NCI-H345 (cell line): ENCODE data around the gene DNAH9.

Source experiments
- DNase-seq: peaks from one replicate; lab custom pipeline; 2025; lab: John Stamatoyannopoulos, UW

The DNAH9 gene

DNA sequence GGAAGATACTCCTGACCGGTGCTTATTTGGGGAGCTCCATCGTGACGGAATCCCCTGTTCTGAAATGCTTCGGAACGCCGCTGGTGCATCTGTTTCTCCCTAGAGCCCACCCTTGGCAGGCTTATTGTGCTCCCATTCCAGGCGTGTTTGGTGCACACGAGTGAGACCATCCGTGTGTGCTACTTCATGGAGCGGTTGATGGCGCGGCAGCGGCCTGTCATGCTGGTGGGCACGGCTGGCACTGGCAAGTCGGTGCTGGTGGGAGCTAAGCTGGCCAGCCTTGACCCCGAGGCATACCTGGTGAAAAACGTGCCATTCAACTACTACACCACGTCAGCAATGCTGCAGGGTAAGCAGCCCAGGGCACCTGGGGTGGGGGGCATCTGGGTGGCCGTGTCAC is 170.7 kb downstream of the DNAH9 start:
- DNase-seq: no peak

DNA sequence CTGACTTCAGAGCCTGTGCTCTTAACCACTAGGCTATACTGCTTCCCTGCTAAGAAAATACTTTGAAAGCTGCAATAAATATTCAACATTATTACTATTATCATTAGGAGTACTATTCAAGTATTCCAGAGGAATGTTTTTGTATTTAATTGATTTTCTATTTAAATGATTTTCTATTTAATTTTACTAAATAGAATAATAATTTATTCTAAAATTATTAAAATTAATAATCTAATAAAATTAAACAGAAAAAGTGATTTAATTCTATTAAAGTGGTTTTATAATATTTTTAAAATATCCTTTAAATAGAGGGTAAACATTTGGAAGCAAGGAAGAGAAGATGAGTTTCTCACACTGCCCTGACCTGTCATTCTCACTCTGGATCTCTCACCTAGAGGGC is 173.8 kb downstream of the DNAH9 start:
- no peak for DNase-seq

GRCh38 chr17:11779892-11780291 is 181.6 kb downstream of the DNAH9 start:
- no peak for DNase-seq

GRCh38 chr17:11780621-11781020 is 182.4 kb downstream of the DNAH9 start:
- no peak for DNase-seq

DNA sequence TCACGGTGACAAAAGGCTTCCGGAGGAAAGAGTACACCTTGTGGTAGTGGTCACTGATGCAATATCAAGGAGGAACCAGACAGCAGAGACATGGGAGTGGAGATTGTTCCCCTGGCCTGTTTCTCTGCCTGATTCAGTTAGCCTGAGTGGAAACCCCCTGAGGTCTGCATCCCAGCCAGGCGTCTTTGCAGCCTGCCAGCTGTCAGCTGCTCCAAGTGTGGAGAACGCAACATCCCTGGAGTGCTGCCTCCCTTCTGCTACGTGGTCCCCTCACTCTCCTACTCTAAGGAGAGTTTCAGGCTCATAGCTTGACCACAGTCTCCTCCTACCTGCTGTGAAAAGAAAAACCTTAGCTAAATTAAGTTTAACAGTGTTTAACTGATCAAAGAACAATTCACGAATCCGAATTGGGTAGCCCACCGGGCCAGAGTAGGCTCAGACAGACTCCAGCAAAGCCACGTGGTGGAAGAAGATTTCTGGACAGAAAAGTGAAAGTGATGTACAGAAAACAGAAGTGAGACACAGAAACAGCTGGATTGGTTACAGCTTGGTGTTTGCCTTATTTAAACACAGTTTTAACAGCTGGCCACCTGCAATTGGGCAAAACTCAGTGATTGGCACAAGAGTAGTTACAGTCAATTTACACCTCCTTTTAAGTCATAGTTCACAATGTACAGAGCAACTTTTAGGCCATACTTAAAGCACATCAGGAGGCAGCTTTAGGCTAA is 188.6 kb downstream of the DNAH9 start:
- no peak for DNase-seq

- DNase-seq: no peak
These were observed 197.6 kb downstream of the DNAH9 start for GRCh38 chr17:11795906-11796305.

DNA sequence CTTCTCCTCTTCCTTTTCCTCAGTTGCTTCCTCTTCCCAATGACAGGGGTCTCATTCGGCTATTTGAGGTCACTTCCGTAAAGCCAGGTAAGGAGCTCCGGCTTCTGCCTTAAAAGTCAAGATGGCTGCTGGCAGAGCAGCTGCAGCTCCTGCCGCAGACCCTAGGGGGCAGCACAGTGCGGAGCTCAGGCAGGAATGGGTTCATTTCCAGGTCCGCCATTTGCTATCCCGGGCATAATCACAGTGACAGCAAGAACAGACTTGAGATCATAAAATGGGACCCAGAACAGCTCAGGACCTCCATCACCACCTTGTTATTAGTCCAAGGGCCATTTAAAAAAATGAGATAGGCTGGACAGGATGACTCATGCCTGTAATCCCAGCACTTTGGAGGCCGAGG is 199.5 kb downstream of the DNAH9 start:
- DNase-seq: no peak

DNA sequence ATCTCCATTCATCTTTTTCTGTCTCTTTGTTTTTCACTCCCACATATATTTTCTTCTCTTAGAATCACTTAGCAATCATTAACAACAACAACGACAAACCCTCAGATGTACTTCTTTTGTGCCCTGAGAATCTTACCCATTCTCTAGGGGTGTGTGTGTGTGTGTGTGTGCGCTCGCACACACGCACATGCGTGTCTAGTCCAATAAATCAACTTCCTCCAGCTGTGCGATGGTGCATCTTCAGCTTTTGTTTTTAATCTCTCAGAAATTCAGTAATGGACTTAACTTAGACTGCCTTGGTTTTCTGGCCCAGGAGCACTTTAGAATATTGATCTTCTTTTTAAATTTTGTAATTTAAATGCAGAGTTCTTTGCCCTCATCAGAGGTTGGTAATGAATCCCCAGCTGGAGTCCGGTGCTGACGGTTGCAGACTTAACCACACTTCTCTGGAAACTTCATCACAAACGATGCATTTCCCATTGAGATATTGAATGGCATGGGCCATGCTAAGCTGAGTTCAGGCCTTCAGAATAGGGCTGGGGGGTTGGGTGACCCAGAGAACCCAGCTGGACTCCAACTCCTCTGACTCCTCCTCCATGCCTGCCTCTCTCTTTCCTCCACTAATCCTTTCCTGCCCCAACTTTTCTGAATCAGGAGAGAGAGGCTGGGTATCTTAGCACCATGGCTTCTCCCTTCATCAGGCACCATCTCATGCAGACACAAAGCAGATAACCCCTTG is 205.1 kb downstream of the DNAH9 start:
- DNase-seq: no peak

DNA sequence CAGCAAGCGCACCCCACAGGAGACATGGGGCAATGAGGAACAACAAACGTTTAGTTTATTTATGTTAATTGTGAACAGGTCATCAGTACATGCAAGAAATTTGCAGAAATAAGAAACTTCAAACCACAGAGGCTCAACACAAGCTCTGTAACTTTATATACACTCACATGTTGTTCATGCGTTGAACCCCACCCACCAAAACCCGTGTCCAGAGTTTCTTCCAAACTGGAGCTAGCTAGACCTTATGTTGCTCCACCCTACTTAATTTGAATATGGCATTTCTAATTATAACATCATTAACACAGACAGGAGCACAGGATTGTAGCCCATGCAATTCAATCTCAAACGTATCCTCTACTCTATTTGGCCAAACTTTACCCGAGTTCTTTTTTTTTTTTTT is 206.9 kb downstream of the DNAH9 start:
- DNase-seq: no peak

DNA sequence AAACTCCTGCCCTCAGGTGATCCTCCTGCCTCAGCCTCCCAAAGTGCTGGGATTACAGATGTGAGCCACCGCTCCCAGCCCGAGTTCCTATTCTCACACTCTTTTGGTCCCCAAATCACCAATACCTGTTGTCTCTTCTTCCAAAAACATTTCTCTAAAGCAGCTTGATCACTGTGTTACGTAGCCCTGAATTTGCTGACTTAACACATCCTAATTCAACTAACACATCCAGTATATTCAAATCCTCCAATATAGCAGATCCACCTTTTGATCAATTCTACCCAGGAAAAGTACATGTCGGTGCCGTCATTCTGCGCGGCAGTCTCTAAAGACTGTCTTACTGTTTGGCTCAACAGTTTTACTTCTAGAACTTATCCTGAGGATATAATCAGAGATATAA is 207.7 kb downstream of the DNAH9 start:
- no peak for DNase-seq

DNA sequence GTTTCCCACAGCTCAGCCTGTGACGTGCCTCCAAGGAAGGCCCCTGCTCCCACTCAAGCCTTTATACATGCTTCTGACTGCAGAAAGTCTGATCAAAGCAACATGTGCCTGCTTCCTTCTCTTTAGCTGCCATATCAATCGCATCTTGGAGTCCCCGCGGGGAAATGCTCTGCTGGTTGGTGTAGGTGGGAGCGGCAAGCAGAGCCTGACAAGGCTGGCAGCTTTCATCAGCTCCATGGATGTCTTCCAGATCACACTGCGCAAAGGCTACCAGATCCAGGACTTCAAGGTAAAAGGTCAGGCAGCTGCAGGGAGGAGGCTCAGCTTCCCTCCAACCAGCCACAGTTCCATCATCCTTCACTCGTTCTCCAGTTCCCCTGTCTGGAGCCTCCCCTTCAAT is 209.3 kb downstream of the DNAH9 start:
- DNase-seq: no peak

DNA sequence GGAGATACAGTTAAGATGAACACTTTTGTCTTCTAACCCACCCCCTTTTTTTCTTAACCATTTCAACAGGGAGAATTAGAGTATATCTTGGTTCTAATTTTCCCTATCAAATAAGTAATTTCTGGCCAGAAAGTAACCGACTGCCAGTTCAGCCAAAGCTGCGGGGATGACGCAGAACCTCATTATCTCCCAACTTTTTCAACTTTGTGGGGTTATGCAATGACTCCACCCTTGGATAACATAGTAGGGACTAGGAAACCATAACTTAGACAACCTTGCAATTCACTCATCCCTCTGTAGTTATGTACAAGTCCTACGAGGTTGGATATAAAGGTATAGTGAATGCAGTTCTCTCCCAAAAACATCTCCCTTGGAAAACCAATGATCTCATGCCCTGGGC is 215.0 kb downstream of the DNAH9 start:
- DNase-seq: no peak

DNA sequence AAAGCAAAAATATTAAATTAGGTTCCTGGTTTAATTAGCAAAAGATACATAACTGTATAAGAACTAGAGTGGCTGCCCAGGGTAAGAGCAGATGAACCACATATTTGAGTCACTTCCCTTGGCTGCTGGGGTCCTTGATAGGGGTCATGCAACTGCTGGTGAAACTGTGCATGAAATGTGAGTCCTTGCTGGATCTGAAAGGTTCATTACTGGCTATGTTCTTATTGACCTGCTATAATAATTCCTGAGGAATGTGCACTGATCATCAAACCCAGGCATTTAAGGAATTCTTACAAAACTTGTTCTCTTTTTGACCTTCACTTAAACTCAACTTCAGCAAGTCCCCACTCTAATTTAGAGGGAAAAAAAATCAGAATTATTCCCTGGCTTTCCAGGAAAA is 215.6 kb downstream of the DNAH9 start:
- DNase-seq: no peak

GRCh38 chr17:11814655-11815262 is 216.5 kb downstream of the DNAH9 start:
- DNase-seq: no peak

- DNase-seq: no peak
These were observed 218.1 kb downstream of the DNAH9 start for GRCh38 chr17:11816409-11816808.

GRCh38 chr17:11823862-11824261 is 225.6 kb downstream of the DNAH9 start:
- no peak for DNase-seq

- DNase-seq: no peak
These were observed 227.4 kb downstream of the DNAH9 start for GRCh38 chr17:11825572-11826209.

DNA sequence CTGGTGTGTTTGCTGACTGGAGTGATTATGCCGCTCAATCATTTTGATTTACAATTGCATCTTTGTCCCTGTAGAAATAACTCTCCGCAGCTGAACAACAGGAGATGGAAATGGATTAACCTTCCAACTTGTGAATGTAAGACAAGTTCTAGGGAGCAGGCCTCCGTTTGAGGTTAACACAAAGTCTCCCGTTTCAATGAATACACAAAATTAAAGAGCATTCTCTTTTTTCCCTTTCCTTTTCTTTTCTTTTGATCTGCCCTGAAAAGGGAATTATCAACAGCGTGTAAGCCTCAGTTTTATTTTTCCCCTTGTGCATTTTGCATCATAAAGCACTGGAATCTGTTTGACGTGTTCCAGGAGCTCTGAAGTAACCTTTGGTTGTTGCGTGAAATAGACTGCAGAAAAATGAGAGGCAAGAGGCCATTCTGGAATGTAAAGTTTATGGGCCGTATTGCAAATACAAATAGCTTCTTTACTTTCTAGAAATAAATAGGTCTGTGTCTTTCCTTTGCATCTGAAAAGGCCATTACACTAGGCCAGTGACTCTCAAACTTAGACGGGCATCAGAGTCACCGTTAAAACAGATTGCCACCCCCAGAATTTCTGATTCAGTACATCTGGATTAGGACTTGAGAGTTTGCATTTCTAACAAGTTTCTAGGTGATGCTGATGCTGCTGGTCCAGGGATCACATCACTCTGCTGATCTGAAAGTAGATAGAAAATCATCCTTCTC is 234.3 kb downstream of the DNAH9 start:
- DNase-seq: no peak

GRCh38 chr17:11836508-11836907 is 238.2 kb downstream of the DNAH9 start:
- DNase-seq: no peak

GRCh38 chr17:11840052-11840451 is 241.8 kb downstream of the DNAH9 start:
- no peak for DNase-seq

DNA sequence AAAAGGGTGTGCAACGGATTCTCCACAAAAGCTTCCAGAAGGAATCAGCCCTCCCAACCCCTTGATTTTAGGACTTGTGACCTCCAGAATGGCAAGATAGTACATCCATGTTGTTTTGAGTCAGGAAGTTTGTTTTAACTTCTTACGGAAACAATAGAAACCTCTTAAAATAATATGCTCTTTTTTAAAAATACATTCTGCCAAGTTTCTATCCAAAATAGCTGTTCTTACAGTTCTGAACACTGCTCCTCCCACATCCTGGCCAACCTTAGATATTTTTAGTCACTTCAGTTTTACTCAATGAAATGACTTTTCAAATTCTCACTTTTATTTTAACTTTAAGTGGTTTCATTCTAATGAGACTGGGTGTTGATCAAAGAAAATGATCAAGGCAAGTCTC is 242.6 kb downstream of the DNAH9 start:
- DNase-seq: no peak

DNA sequence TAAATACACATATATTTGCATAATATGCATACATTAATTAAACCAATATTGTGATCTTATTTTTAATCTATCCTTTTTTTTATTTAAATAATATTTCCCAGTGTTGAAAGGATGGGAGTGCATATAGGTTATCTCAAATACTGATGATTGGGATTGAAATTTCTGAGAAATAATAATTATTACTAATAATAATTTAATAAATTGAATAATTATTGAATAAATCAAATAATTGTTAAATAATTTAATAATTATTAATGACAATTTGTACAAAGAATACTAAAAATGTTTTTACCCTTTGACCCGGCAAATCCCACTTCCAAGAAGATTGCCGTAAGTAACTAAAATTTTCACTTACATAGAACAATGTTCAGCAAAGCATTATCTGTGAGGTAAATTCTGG is 250.1 kb downstream of the DNAH9 start:
- no peak for DNase-seq
